HEK293T (cell line): ENCODE results near the gene ARHGAP32.

Experiments
- CTBP1 ChIP-seq: fragments of 450-650 bp; IDR thresholded peaks from 2 replicates; pipeline ENCODE4 v1.6.1; 2016; ENCODE audit warnings: borderline replicate concordance
- ELF4 ChIP-seq: fragments of 450-650 bp; IDR thresholded peaks from 2 replicates; pipeline ENCODE4 v1.6.1; 2017; ENCODE audit warnings: antibody characterized with exemption
- SUZ12 ChIP-seq: fragments of 450-650 bp; IDR thresholded peaks from 2 replicates; pipeline ENCODE4 v1.6.1; 2016; ENCODE audit warnings: mild to moderate bottlenecking

DNA sequence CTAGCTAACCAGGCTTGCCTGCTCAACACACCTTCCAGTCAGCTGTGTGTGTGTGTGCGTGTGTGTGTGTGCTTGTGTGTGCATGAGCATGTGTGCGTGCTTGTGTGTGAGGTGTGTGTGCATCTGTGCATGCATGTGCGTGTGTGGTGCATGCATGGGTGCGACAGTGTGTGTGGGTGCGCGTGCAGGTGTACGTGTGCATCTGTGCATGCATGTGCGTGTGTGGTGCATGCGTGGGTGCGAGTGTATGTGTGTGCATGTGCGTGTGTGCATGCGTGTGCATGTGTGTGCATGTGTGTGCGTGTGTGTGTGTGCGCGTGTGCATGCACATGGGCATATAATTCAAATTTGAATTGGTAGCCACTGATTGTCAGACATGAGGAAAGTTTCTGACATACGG lies 239.0 kb downstream of the ARHGAP32 start:
- TF ChIP-seq ELF4 (no peak), CTBP1 (no peak), SUZ12 (no peak)
